ENCODE data around the gene ZNF222.

Gene ZNF222

DNA sequence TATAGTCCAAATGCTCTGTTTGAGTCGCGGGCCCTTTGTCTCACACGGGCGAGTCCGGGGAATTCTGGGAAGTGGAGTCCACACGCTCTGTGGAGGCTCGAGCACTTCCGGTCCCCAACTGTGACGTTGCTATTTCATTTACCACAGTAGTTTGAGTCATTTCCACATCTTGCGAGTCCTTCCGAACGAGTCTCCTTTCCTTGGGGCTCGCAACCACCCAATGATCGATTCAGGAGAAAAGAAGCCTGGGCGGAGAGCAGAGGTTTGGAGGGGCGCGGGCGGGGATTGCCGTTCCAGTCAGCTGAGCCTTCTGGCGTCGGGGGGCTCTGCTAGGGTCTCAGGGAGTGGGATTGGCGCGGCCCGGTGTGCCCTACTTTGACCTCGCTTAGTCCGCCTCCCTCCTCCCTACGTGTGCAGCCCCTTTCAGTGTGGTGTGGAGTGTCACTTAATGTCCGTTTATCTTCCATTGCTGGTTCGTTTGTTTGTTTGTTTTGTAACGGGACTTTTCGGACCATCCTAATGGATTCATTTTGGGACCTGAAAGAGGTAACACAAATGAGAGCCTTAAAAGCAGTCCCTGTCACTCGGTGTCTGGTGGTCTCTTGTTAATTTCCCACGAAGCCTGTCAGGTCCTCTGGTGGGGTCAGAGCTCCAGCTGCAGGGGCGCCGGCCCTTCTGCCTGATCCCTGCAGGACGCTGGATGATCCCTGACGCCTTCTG lies at the start of gene ZNF222:
Gene ZNF222, plus strand, starts transcription at position 163 of the 720 bp plus-strand sequence. Its CDS starts 58 bp downstream, at position 221.
- H3K9me3 Mint-ChIP-seq: peaks cover 57% of the 10 kb centered on the region
- H3K27me3 Mint-ChIP-seq: no peaks in the 10 kb centered on the region
- DNase-seq: peak; percentile 81
- H3K4me1 Mint-ChIP-seq (ENCODE audit: low read depth): peaks cover 23% of the 10 kb centered on the region
- H3K27ac Mint-ChIP-seq: peak within 1 kb of the TSS; percentile 90
- H3K4me3 Mint-ChIP-seq: peak within 1 kb of the TSS; percentile 85
- peaks cover 57% of the 10 kb centered on the region for H3K36me3 Mint-ChIP-seq (ENCODE audit: low read depth)

DNA sequence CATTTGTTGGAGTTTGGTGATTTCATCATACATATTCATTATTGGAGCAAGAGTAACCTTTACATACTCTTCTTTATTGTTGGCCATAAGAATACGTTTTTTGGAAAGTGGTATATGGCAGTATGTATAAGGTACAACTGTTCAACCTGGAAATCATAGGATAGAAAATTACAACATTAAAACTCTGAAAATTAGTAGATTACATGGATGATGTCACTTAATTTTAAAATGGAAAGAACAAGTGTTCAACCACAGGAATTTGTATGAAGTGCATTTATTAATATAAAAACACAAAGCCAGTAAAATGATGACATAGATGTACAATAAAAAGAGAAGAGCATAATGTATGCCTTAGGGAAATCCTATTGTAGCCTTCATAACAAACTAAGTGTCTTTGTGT lies 48.4 kb upstream of the ZNF222 start:
- Mint-ChIP-seq H3K36me3 (ENCODE audit: low read depth) (peaks cover 14% of the 10 kb centered on the region), H3K9me3 (peaks cover 48% of the 10 kb centered on the region), H3K27me3 (no peaks in the 10 kb centered on the region), H3K4me1 (ENCODE audit: low read depth) (no peaks in the 10 kb centered on the region), H3K4me3 (no peak overlapping the region), H3K27ac (no peak overlapping the region)
- DNase-seq: no peak

GRCh38 chr19:43983544-43983911 lies 41.7 kb upstream of the ZNF222 start:
- Mint-ChIP-seq H3K4me1 (ENCODE audit: low read depth) (peaks cover 14% of the 10 kb centered on the region), H3K36me3 (ENCODE audit: low read depth) (peaks cover 29% of the 10 kb centered on the region), H3K4me3 (peak overlapping the region; percentile 59), H3K9me3 (peaks cover 14% of the 10 kb centered on the region), H3K27ac (no peak overlapping the region), H3K27me3 (no peaks in the 10 kb centered on the region)
- DNase-seq: no peak

- Mint-ChIP-seq H3K9me3 (peaks cover 18% of the 10 kb centered on the region), H3K36me3 (ENCODE audit: low read depth) (peaks cover 35% of the 10 kb centered on the region), H3K27ac (peak within 1 kb of the TSS; percentile 96), H3K27me3 (no peaks in the 10 kb centered on the region), H3K4me3 (peak within 1 kb of the TSS; percentile 96), H3K4me1 (ENCODE audit: low read depth) (peaks cover 14% of the 10 kb centered on the region)
- DNase-seq: peak; percentile 85
These were observed 41.1 kb upstream of the ZNF222 start, which contains the start of gene ZNF155 for GRCh38 chr19:43983912-43984686. Gene ZNF155 (plus strand): TSS chr19:43984188. CDS start chr19:43988544, 4,356 bp downstream.

DNA sequence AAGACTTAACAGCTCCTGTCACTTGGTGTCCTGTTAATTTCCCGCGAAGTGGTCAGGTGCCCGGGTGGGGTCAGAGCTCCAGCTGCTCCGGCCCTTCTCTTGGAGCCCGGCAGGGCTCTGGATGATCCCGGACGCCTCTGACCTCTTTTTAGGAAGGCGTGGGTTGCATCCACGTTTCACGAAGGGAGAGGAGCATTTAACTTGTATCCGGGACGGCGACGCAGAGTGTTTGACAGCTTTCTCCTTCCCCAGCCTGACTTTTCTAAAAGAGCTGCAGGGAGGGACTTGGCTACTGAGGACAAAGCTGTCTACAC lies 40.5 kb upstream of the ZNF222 start:
- Mint-ChIP-seq H3K27me3 (no peaks in the 10 kb centered on the region), H3K27ac (peak overlapping the region; percentile 96), H3K36me3 (ENCODE audit: low read depth) (peaks cover 40% of the 10 kb centered on the region), H3K4me1 (ENCODE audit: low read depth) (peaks cover 14% of the 10 kb centered on the region), H3K4me3 (peak overlapping the region; percentile 96), H3K9me3 (peaks cover 16% of the 10 kb centered on the region)
- DNase-seq: peak; percentile 34

DNA sequence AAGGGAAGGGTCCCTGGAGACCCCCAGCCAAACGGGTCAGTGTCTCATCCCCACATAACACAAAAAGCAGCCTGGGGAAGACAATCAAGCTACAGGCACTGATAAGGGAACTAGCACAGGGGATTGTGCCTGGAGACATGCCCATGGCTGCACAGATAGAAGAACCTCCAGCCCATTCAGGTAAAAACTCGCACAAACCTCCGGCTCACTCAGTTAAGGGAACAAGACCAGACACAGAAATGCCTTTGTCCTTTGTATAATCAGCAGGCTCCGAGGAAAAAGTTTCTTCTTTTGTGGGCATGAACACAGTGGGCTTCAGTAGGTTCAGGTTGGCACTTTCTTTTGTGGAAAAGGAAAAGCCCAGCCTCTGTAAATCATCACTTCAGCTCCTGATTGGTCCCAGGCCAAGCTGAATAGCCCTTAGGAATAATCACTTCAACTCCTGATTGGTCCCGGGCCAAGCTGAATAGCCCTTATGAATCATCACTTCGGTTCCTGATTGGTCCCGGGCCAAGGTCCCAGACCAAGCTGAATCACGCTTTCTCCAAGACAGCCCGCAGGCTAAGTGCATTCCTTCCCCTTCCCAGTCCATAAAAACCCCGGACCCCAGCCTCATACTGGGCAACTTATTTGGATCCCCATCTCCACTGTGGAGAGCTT lies 27.4 kb upstream of the ZNF222 start:
- no peak overlapping the region for H3K27ac Mint-ChIP-seq
- H3K4me3 Mint-ChIP-seq: no peak overlapping the region
- no peaks in the 10 kb centered on the region for H3K27me3 Mint-ChIP-seq
- peaks cover 10% of the 10 kb centered on the region for H3K4me1 Mint-ChIP-seq (ENCODE audit: low read depth)
- H3K9me3 Mint-ChIP-seq: peaks cover 47% of the 10 kb centered on the region
- H3K36me3 Mint-ChIP-seq (ENCODE audit: low read depth): peaks cover 68% of the 10 kb centered on the region
- no peak for DNase-seq

DNA sequence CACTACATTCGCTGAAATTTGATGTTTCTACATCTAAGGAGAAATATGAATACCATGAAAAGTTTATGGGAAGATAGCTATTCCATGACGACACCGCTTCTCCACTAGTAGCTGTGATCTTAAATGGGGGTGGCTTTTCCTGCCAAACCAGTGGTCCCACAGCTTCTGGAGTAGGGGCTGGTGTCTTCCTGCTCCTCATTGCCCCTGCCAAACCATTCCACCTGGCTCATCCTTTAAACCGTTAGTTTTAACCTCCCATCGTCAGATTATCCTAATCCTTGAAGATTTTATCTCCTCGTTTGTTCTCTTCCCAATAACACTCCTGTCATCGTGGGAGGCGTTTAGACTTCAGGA lies 23.0 kb upstream of the ZNF222 start:
- no peak for DNase-seq
- peaks cover 21% of the 10 kb centered on the region for H3K4me1 Mint-ChIP-seq (ENCODE audit: low read depth)
- H3K27me3 Mint-ChIP-seq: no peaks in the 10 kb centered on the region
- peaks cover 47% of the 10 kb centered on the region for H3K9me3 Mint-ChIP-seq
- H3K4me3 Mint-ChIP-seq: peak overlapping the region; percentile 87
- peaks cover 55% of the 10 kb centered on the region for H3K36me3 Mint-ChIP-seq (ENCODE audit: low read depth)
- peak overlapping the region; percentile 94 for H3K27ac Mint-ChIP-seq

DNA sequence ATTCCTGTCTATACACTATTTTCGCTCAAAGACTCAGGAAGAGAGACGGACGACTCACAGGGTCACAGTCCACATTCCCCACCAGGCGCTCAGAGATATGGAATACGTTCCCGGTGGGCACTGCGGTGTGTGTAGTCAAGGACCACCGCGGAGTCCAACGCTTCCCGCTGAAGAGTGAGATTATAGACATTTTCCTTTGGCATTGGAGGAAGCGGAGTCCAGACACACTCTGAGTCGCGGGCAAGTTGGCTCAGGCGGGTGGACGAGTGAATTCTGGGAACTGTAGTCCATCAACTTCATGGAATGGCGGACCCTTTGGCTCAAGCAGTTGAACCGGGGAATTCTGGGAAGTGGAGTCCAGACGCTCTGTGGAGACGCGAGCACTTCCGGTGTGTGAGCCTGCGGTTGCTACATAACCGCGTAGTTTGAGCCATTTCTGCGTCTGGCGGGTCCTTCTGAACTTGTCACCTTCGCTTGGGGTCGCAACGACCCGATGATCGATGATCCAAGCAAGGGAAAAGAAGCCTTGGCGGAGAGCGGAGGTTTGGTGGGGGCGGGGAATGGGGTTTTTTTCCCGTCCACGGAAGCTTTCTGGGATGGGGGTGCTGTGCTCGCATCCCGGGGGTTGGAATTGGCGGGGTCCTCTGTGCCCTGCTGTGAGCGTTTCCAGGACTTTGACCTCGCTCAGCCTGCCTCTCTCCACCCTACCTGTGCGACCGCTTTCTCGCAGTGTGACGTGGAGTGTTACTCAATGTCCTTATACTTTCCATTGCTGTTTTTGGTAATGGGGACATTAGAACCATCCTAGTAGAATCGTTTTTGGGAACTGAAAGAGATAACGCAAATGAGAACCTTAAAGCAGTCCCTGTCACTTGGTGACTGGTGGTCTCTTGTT lies 22.4 kb upstream of the ZNF222 start, which contains the start of gene ZNF230:
Gene ZNF230, plus strand, starts transcription at position 392 of the 895 bp plus-strand sequence. CDS start 4,122 bp downstream, outside the sequence.
- Mint-ChIP-seq H3K27ac (peak within 1 kb of the TSS; percentile 94), H3K4me1 (ENCODE audit: low read depth) (peaks cover 21% of the 10 kb centered on the region), H3K4me3 (peak within 1 kb of the TSS; percentile 87), H3K9me3 (peaks cover 47% of the 10 kb centered on the region), H3K27me3 (no peaks in the 10 kb centered on the region), H3K36me3 (ENCODE audit: low read depth) (peaks cover 55% of the 10 kb centered on the region)
- DNase-seq: peak; percentile 80

DNA sequence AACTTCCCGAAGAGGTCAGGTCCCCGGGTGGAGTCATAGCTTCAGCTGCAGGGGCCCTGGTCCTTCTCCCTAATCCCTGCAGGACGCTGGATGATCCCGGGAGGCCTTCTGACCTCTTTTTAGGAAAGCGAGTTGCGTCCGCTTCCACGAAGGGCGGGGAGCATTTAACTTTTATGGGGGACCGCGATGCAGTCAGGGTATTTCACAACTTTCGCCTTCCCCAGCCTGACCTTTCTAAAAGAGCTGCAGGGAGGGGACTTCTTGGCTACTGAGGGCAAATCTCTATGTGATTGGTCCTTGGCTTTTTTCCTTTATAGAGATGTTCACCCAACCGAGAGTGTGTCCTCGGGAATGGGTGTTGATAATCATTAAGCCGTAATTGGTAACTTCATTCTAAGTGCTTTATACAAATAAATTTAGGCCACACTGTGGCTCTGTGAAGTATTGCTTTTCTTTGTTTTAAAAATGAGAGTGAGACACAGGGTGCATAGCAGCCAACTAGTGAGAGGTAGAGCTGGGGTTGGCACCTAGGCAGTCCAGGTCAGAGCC lies 21.6 kb upstream of the ZNF222 start:
- Mint-ChIP-seq H3K4me3 (peak overlapping the region; percentile 87), H3K9me3 (peaks cover 48% of the 10 kb centered on the region), H3K27me3 (no peaks in the 10 kb centered on the region), H3K36me3 (ENCODE audit: low read depth) (peaks cover 55% of the 10 kb centered on the region), H3K27ac (peak overlapping the region; percentile 94), H3K4me1 (ENCODE audit: low read depth) (peaks cover 21% of the 10 kb centered on the region)
- DNase-seq: no peak

DNA sequence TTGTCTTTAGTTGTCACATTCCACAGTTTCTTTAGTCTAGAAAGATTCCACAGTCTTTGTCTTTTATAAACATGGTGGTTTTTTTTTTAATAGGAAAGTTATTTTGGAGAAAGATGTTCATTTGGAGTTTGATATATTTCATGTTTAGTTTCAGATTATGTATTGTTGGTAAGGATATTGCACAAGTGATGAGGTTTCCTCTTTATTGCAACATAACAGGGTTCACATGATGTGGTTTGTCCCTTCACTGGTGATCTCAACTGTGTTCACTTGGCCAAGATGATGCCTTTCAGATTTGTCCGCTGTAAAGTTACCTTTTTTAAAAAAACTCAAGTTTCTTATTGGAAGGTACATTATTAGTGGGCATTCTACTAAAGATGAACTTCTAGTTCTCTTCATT lies 19.2 kb upstream of the ZNF222 start:
- Mint-ChIP-seq H3K27me3 (no peaks in the 10 kb centered on the region), H3K4me3 (no peak overlapping the region), H3K9me3 (peaks cover 59% of the 10 kb centered on the region), H3K27ac (no peak overlapping the region), H3K4me1 (ENCODE audit: low read depth) (peaks cover 21% of the 10 kb centered on the region), H3K36me3 (ENCODE audit: low read depth) (peaks cover 78% of the 10 kb centered on the region)
- no peak for DNase-seq

DNA sequence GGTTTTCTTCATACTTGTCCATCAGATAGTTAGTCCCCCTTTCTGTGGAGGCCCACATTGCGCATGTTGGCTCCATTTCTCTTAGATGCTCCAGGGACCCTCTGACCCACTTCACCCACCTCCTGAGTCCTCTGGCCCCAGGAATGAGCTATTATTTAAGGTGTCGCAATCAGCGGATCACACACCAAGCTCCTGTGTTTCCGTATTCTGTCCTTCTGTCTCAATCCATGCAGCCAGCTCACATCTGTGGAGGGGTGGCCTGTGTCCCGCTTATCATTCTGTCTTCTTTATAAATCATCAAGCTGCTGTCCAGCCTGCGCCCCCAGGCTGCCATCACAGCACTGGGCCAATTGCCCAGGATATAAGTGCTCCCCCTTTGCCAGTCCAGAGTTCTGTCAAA lies 17.7 kb upstream of the ZNF222 start:
- Mint-ChIP-seq H3K4me1 (ENCODE audit: low read depth) (peaks cover 14% of the 10 kb centered on the region), H3K27me3 (no peaks in the 10 kb centered on the region), H3K4me3 (no peak overlapping the region), H3K9me3 (peaks cover 63% of the 10 kb centered on the region), H3K27ac (no peak overlapping the region), H3K36me3 (ENCODE audit: low read depth) (peaks cover 84% of the 10 kb centered on the region)
- no peak for DNase-seq

DNA sequence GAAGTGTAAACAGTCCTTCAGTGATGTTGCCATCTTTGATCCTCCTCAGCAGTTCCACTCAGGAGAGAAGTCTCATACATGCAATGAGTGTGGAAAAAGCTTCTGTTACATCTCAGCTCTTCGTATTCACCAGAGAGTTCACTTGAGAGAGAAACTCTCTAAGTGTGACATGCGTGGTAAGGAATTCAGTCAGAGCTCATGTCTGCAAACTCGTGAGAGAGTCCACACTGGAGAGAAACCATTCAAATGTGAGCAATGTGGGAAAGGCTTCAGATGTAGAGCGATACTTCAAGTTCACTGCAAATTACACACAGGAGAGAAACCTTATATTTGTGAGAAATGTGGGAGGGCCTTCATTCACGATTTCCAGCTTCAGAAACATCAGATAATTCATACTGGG lies 14.7 kb upstream of the ZNF222 start:
- no peak for DNase-seq
- no peak overlapping the region for H3K27ac Mint-ChIP-seq
- peaks cover 81% of the 10 kb centered on the region for H3K36me3 Mint-ChIP-seq (ENCODE audit: low read depth)
- H3K4me1 Mint-ChIP-seq (ENCODE audit: low read depth): no peaks in the 10 kb centered on the region
- H3K9me3 Mint-ChIP-seq: peaks cover 84% of the 10 kb centered on the region
- no peak overlapping the region for H3K4me3 Mint-ChIP-seq
- no peaks in the 10 kb centered on the region for H3K27me3 Mint-ChIP-seq

GRCh38 chr19:44019498-44019897 lies 5.7 kb upstream of the ZNF222 start:
- no peaks in the 10 kb centered on the region for H3K4me1 Mint-ChIP-seq (ENCODE audit: low read depth)
- H3K4me3 Mint-ChIP-seq: no peak overlapping the region
- DNase-seq: no peak
- H3K9me3 Mint-ChIP-seq: peaks cover 64% of the 10 kb centered on the region
- peaks cover 8% of the 10 kb centered on the region for H3K36me3 Mint-ChIP-seq (ENCODE audit: low read depth)
- H3K27me3 Mint-ChIP-seq: peaks cover 15% of the 10 kb centered on the region
- no peak overlapping the region for H3K27ac Mint-ChIP-seq

- Mint-ChIP-seq H3K4me1 (ENCODE audit: low read depth) (peaks cover 17% of the 10 kb centered on the region), H3K27ac (no peak overlapping the region), H3K4me3 (no peak overlapping the region), H3K9me3 (peaks cover 61% of the 10 kb centered on the region), H3K27me3 (peaks cover 15% of the 10 kb centered on the region), H3K36me3 (ENCODE audit: low read depth) (peaks cover 21% of the 10 kb centered on the region)
- no peak for DNase-seq
These were observed 4.0 kb upstream of the ZNF222 start for GRCh38 chr19:44021221-44021620.
